IMR-90 (cell line): ENCODE data around the gene EPOP. TPM values are rescaled to one million over a fixed set of nuclear protein-coding genes. Genes with fewer than 3 reads are reported as not detected.

Experiments used
- ATAC-seq: fragments of 200-7000 bp; cut with Tn5 transposase; 2 replicates; pipeline ENCODE4 v1.9.1; 2020; ENCODE audit warnings: low read depth, mild to moderate bottlenecking, moderate library complexity
- BruUV-seq: library from RNA; stranded (reverse); fragments of 400-500 nt; replicated peaks from 2 replicates; lab custom pipeline; 2021; lab: Mats Ljungman, UMichigan
- CTCF ChIA-PET: fragments of 300-600 bp; formaldehyde crosslinking; extraction: SDS; loops from one replicate; lab custom pipeline; 2021; ENCODE audit warnings: antibody characterized with exemption; lab: Yijun Ruan, JAX
- POLR2A ChIA-PET: fragments of 300-600 bp; sonication (Branson Sonifier 250); formaldehyde crosslinking; loops from one replicate; lab custom pipeline; 2022; ENCODE audit warnings: antibody characterized with exemption; ENCODE audit not compliant: unreplicated experiment; lab: Charles Lee
- DNase-seq: peaks from one replicate; pipeline ENCODE4 v3.0.0; 2013
- H2AFZ ChIP-seq: replicated peaks from 2 replicates; pipeline ENCODE3; 2013; ENCODE audit warnings: low read length, mild to moderate bottlenecking; ENCODE audit not compliant: poor library complexity
- H2AK5ac ChIP-seq: 2 replicates; pipeline ENCODE4 v1.6.1; 2013; ENCODE audit warnings: low read depth, low read length, inconsistent platforms
- H2AK9ac ChIP-seq: replicated peaks from 2 replicates; pipeline ENCODE3; 2013; ENCODE audit warnings: mild to moderate bottlenecking, low read depth, low read length, moderate library complexity; ENCODE audit not compliant: poor library complexity
- H2BK120ac ChIP-seq: 2 replicates; pipeline ENCODE4 v1.6.1; 2013; ENCODE audit warnings: low read depth, low read length, inconsistent platforms
- H2BK15ac ChIP-seq: 3 replicates; pipeline ENCODE4 v1.6.1; 2013; ENCODE audit warnings: low read depth, low read length, inconsistent platforms
- H2BK20ac ChIP-seq: 2 replicates; pipeline ENCODE4 v1.6.1; 2013; ENCODE audit warnings: low read depth, mild to moderate bottlenecking, inconsistent platforms, low read length, moderate library complexity
- H2BK5ac ChIP-seq: 2 replicates; pipeline ENCODE4 v1.6.1; 2013; ENCODE audit warnings: mild to moderate bottlenecking, low read depth, low read length, inconsistent platforms; ENCODE audit not compliant: poor library complexity, severe bottlenecking
- H3K14ac ChIP-seq: replicated peaks from 2 replicates; pipeline ENCODE4 v1.6.1; 2013; ENCODE audit warnings: low read depth, low read length, inconsistent platforms
- H3K18ac ChIP-seq: 2 replicates; pipeline ENCODE4 v1.6.1; 2013; ENCODE audit warnings: low read depth, low read length, control low read depth
- H3K23ac ChIP-seq: 2 replicates; pipeline ENCODE4 v1.6.1; 2013; ENCODE audit warnings: low read depth, low read length, inconsistent platforms
- H3K27ac ChIP-seq: 2 replicates; pipeline ENCODE4 v1.5.1; 2013; ENCODE audit warnings: mild to moderate bottlenecking, control low read depth, low read length; ENCODE audit not compliant: insufficient read depth
- H3K27me3 ChIP-seq: 2 replicates; pipeline ENCODE4 v1.6.1; 2013; ENCODE audit warnings: low read length; ENCODE audit not compliant: control insufficient read depth, insufficient read depth
- H3K36me3 ChIP-seq: 2 replicates; pipeline ENCODE4 v1.6.1; 2013; ENCODE audit warnings: low read length, mixed read lengths; ENCODE audit not compliant: control insufficient read depth, insufficient read depth
- H3K4ac ChIP-seq: 2 replicates; pipeline ENCODE4 v1.6.1; 2013; ENCODE audit warnings: low read depth, low read length, inconsistent platforms
- H3K4me1 ChIP-seq: 2 replicates; pipeline ENCODE4 v1.6.1; 2013; ENCODE audit warnings: low read length, mixed read lengths; ENCODE audit not compliant: control insufficient read depth, insufficient read depth
- H3K4me2 ChIP-seq: 2 replicates; pipeline ENCODE4 v1.6.1; 2013; ENCODE audit warnings: low read depth, mild to moderate bottlenecking, control low read depth, low read length, moderate library complexity
- H3K4me3 ChIP-seq: 2 replicates; pipeline ENCODE4 v1.5.1; 2013; ENCODE audit warnings: low read depth, mild to moderate bottlenecking, control low read depth, low read length, moderate library complexity; ENCODE audit not compliant: insufficient read depth
- H3K56ac ChIP-seq: 2 replicates; pipeline ENCODE4 v1.6.1; 2013; ENCODE audit warnings: low read length, inconsistent platforms; ENCODE audit not compliant: insufficient read depth; ENCODE audit errors: extremely low read depth
- H3K79me1 ChIP-seq, 2 experiments: 2 replicates each; pipeline ENCODE4 v1.6.1; 2013; ENCODE audit warnings: low read length in 2 of 2, inconsistent platforms in 1 of 2, low read depth in 1 of 2
- H3K9ac ChIP-seq: 2 replicates; pipeline ENCODE4 v1.6.1; 2013; ENCODE audit warnings: low read depth, low read length, control low read depth
- H3K9me1 ChIP-seq: 2 replicates; pipeline ENCODE4 v1.6.1; 2013; ENCODE audit warnings: low read length, inconsistent platforms; ENCODE audit not compliant: insufficient read depth
- H3K9me3 ChIP-seq: 2 replicates; pipeline ENCODE4 v1.6.1; 2013; ENCODE audit warnings: low read length; ENCODE audit not compliant: control insufficient read depth, insufficient read depth
- H4K20me1 ChIP-seq: 2 replicates; pipeline ENCODE4 v1.6.1; 2013; ENCODE audit warnings: low read length, inconsistent platforms; ENCODE audit not compliant: insufficient read depth
- H4K5ac ChIP-seq: 2 replicates; pipeline ENCODE4 v1.6.1; 2013; ENCODE audit warnings: mild to moderate bottlenecking, low read depth, low read length, control low read depth
- H4K8ac ChIP-seq, 2 experiments: 2 replicates each; pipeline ENCODE4 v1.6.1; 2013; ENCODE audit warnings: low read depth in 2 of 2, low read length in 2 of 2, control low read depth in 1 of 2, inconsistent platforms in 1 of 2
- H4K91ac ChIP-seq: 2 replicates; pipeline ENCODE4 v1.6.1; 2013; ENCODE audit warnings: low read depth, low read length, inconsistent platforms; ENCODE audit not compliant: insufficient read depth
- BHLHE40 ChIP-seq: fragments of 150-350 bp; IDR thresholded peaks from 2 replicates; pipeline ENCODE4 v1.6.1; 2016; ENCODE audit warnings: mild to moderate bottlenecking, low read depth, low read length
- CEBPB ChIP-seq: IDR thresholded peaks from 2 replicates; pipeline ENCODE4 v1.6.1; 2012; ENCODE audit warnings: low read depth, low read length, improper control_type of control experiment
- CTCF ChIP-seq: conservative IDR thresholded peaks from 2 replicates; pipeline ENCODE4 v1.5.1; 2012; ENCODE audit warnings: mild to moderate bottlenecking, low read depth, low read length, improper control_type of control experiment
- FOS ChIP-seq: fragments of 150-350 bp; IDR thresholded peaks from 2 replicates; pipeline ENCODE4 v1.6.1; 2016; ENCODE audit warnings: low read depth, low read length
- MXI1 ChIP-seq: IDR thresholded peaks from 2 replicates; pipeline ENCODE4 v1.6.1; 2012; ENCODE audit warnings: low read depth, mild to moderate bottlenecking, low read length, moderate library complexity, borderline replicate concordance
- RCOR1 ChIP-seq: IDR thresholded peaks from 2 replicates; pipeline ENCODE4 v1.6.1; 2012; ENCODE audit warnings: mild to moderate bottlenecking, low read length, improper control_type of control experiment; ENCODE audit not compliant: insufficient replicate concordance
- RFX5 ChIP-seq: IDR thresholded peaks from 2 replicates; pipeline ENCODE4 v1.8.0; 2012; ENCODE audit warnings: low read depth, mild to moderate bottlenecking, low read length, moderate library complexity
- SMC3 ChIP-seq: fragments of 150-350 bp; IDR thresholded peaks from 2 replicates; pipeline ENCODE4 v1.6.1; 2016; ENCODE audit warnings: low read depth, mild to moderate bottlenecking, antibody characterized with exemption, low read length, moderate library complexity
- USF2 ChIP-seq: fragments of 150-350 bp; IDR thresholded peaks from 2 replicates; pipeline ENCODE4 v1.6.1; 2017; ENCODE audit warnings: mild to moderate bottlenecking, antibody characterized with exemption, low read length, low read depth
- WGBS, 2 experiments: methylation state at CpG; one replicate each; pipeline versions ENCODE4 v1.1.5 to v1.1.7; 2013; ENCODE audit warnings: missing lambda C conversion rate in 2 of 2; ENCODE audit not compliant: insufficient read length in 1 of 2; ENCODE audit errors: extremely low coverage in 2 of 2; 5-methylcytosine and 5-hydroxymethylcytosine counted together
- dilution Hi-C: fragments of 300-500 bp; cut with HindIII; formaldehyde crosslinking; loops from one replicate; pipeline ENCODE4 v1.14.3; 2018; ENCODE audit warnings: low sequenced_read_pairs; ENCODE audit not compliant: unreplicated experiment
- in situ Hi-C: fragments of 300-500 bp; cut with MboI; formaldehyde crosslinking; loops from 3 replicates; pipeline ENCODE4 v1.14.3; 2019; ENCODE audit warnings: low sequenced_read_pairs, inconsistent platforms, mixed read lengths
- intact Hi-C: fragments of 100-400 bp; cut with micrococcal nuclease; formaldehyde crosslinking; loops from 2 replicates; pipeline ENCODE4 v1.10.0; 2022
- polyA plus RNA-seq, 3 experiments: library from polyadenylated mRNA; depleted of rRNA; stranded (reverse); fragments of >200 nt; gene quantifications; 2 replicates each; pipeline ENCODE4 v1.2.3, GENCODE V29; 2012; ENCODE audit warnings: low replicate concordance in 1 of 3
- total RNA-seq: library from RNA; depleted of rRNA; stranded (reverse); fragments of >200 nt; gene quantifications from 2 replicates; pipeline ENCODE4 v1.2.3, GENCODE V29; 2012

Gene EPOP
- total and polyA plus RNA-seq, 2 of the 4 experiments (the other 2 are of a cell fraction), result 0.36 to 0.82 TPM

- Histone ChIP-seq H3K4ac (no peak overlapping the region), H3K4me2 (no peak overlapping the region), H2AK9ac (no peak overlapping the region), H3K9ac (no peak overlapping the region), H2BK5ac (no peak overlapping the region), H3K27ac (no peak overlapping the region), H3K4me3 (no peak overlapping the region), H2AFZ (no peak overlapping the region), H3K14ac (no peak overlapping the region), H3K27me3 (peaks cover 7% of the 10 kb centered on the region), H4K5ac (no peak overlapping the region), H3K56ac (no peak overlapping the region), H3K23ac (no peak overlapping the region), H3K4me1 (no peaks in the 10 kb centered on the region), H3K36me3 (no peaks in the 10 kb centered on the region), H3K79me1 (no peaks in the 10 kb centered on the region), H2AK5ac (no peak overlapping the region), H2BK120ac (no peak overlapping the region), H3K9me3 (no peaks in the 10 kb centered on the region), H4K20me1 (no peaks in the 10 kb centered on the region), H2BK15ac (no peak overlapping the region), H3K9me1 (no peaks in the 10 kb centered on the region), H4K91ac (no peak overlapping the region), H4K8ac (no peak overlapping the region), H3K18ac (no peak overlapping the region), H2BK20ac (no peak overlapping the region)
- ATAC-seq (no peak), DNase-seq (no peak)
- in situ Hi-C loops (no loop called here), dilution Hi-C loops (no loop called here), intact Hi-C loops (no loop called here)
- ChIA-PET POLR2A (no interaction called here), CTCF (no interaction called here)
- TF ChIP-seq CTCF, result no peak
- no peak for TF ChIP-seq MXI1
- no peak for TF ChIP-seq RCOR1
- no peak for TF ChIP-seq RFX5
- no peak for TF ChIP-seq FOS
- no peak for TF ChIP-seq BHLHE40
- TF ChIP-seq CEBPB, result no peak
- no peak for TF ChIP-seq SMC3
- no peak for TF ChIP-seq USF2
- WGBS, 2 experiments, result 77% methylated on average over 9 of the region's 12 CpGs; no CpG with 5 or more reads in 1 of the 2 experiments
- no TSS peak for BruUV-seq
These were observed 10.7 kb upstream of the EPOP start for GRCh38 chr17:38685491-38685890.
